Kidney (tissue), 14 donors: ENCODE data around the gene SIGLEC12. TPM values are rescaled to one million over a fixed set of nuclear protein-coding genes. Genes with fewer than 3 reads are reported as not detected.
A peak's percentile ranks its signal among the peaks of the same experiment; 100 is the strongest.

ENCODE experiments used
- DNase-seq, 5 donors: peaks; one replicate each; pipeline ENCODE4 v3.0.0-alpha.2; 2013 to 2020
- FAIRE-seq: peaks from 2 replicates; lab custom pipeline; 2012; peaks lifted over from hg19 to GRCh38; lab: Jason Lieb, UNC
- H3K27ac ChIP-seq, 2 donors: one replicate each; pipeline ENCODE4 v1.7.0; 2013; ENCODE audit warnings: low read depth in 2 of 2, low read length in 2 of 2, inconsistent platforms in 1 of 2
- H3K27me3 ChIP-seq: one replicate; pipeline ENCODE4 v1.7.1; 2013; ENCODE audit warnings: low read length, inconsistent platforms; ENCODE audit not compliant: control insufficient read depth, insufficient read depth
- H3K36me3 ChIP-seq, 3 donors: one replicate each; pipeline versions ENCODE4 v1.7.0 to v1.7.1; 2013; ENCODE audit warnings: low read length in 3 of 3, control low read depth in 1 of 3, inconsistent platforms in 1 of 3; ENCODE audit not compliant: insufficient read depth in 3 of 3, control insufficient read depth in 2 of 3
- H3K4me1 ChIP-seq, 3 donors: one replicate each; pipeline versions ENCODE4 v1.7.0 to v1.7.1; 2013; ENCODE audit warnings: low read length in 3 of 3, inconsistent platforms in 1 of 3, low read depth in 1 of 3; ENCODE audit not compliant: control insufficient read depth in 2 of 3, insufficient read depth in 2 of 3
- H3K4me3 ChIP-seq, 3 donors: one replicate each; pipeline versions ENCODE4 v1.7.0 to v1.8.1; 2013; ENCODE audit warnings: low read length in 3 of 3, control low read depth in 1 of 3, inconsistent platforms in 1 of 3
- H3K9ac ChIP-seq, 3 donors: one replicate each; pipeline versions ENCODE4 v1.7.0 to v1.7.1; 2013; ENCODE audit warnings: low read length in 3 of 3, control low read depth in 1 of 3, inconsistent platforms in 1 of 3
- H3K9me3 ChIP-seq, 3 donors: one replicate each; pipeline versions ENCODE4 v1.7.0 to v1.7.1; 2013; ENCODE audit warnings: low read length in 3 of 3, control low read depth in 1 of 3, inconsistent platforms in 1 of 3; ENCODE audit not compliant: control insufficient read depth in 2 of 3, insufficient read depth in 1 of 3
- CTCF ChIP-seq: IDR thresholded peaks from 3 replicates; pipeline ENCODE4 v1.5.1; 2012; ENCODE audit warnings: mild to moderate bottlenecking, moderate library complexity, borderline replicate concordance; ENCODE audit not compliant: insufficient read depth; ENCODE audit errors: extremely low read depth
- intact Hi-C: fragments of 100-400 bp; cut with DNase I; formaldehyde crosslinking; loops from one replicate; pipeline ENCODE4 v1.11.1; 2022
- polyA plus RNA-seq: library from polyadenylated mRNA; stranded (reverse); fragments of 350-450 nt; fragmentation: Illumina TruSeq; extraction: RNeasy Lipid Tissue Mini Kit (QIAGEN cat#74804); gene quantifications from one replicate; pipeline ENCODE4 v1.2.3, GENCODE V29; 2014; ENCODE audit warnings: low read depth, low replicate concordance; ENCODE audit not compliant: insufficient read depth
- total RNA-seq: library from RNA; stranded (reverse); fragmentation: NEBNext Ultra II Directional; extraction: Animal tissue kit (Norgen Biotek cat#: 25700); gene quantifications from one replicate; pipeline ENCODE4 v1.2.1, GENCODE V29; 2021
- donor health status: control.
- donor health status: control.
- donor health status: control.
- donor health status: control.
- donor health status: control.
- donor health status: DM: yes; HTN: yes; CAD: no.
- donor health status: Normal renal cell carcinoma (clear cell type).

SIGLEC12 gene
- total and polyA plus RNA-seq, 2 donors from 2014 or later, result 0.66 TPM; not detected in 1

GRCh38 chr19:51488491-51488890 is 13.1 kb downstream of the SIGLEC12 start:
- Histone ChIP-seq H3K4me3 (no peak overlapping the region), H3K9ac (no peak overlapping the region), H3K36me3 (no peaks in the 10 kb centered on the region), H3K27ac (no peak overlapping the region), H3K27me3 (no peaks in the 10 kb centered on the region), H3K4me1 (no peaks in the 10 kb centered on the region), H3K9me3 (no peaks in the 10 kb centered on the region)
- intact Hi-C loops, result no loop called here
- no peak for FAIRE-seq
- no peak for DNase-seq
- TF ChIP-seq CTCF, result no peak

GRCh38 chr19:51485960-51486660 is 15.5 kb downstream of the SIGLEC12 start:
- no peaks in the 10 kb centered on the region for H3K9me3 ChIP-seq
- H3K36me3 ChIP-seq, result no peaks in the 10 kb centered on the region
- H3K9ac ChIP-seq, result no peak overlapping the region
- no peak for DNase-seq
- no peak for TF ChIP-seq CTCF
- FAIRE-seq, result no peak
- H3K27me3 ChIP-seq, result no peaks in the 10 kb centered on the region
- H3K27ac ChIP-seq, result no peak overlapping the region
- no peaks in the 10 kb centered on the region for H3K4me1 ChIP-seq
- H3K4me3 ChIP-seq, result no peak overlapping the region
- intact Hi-C loops, result no loop called here

GRCh38 chr19:51480590-51480989 is 21.0 kb downstream of the SIGLEC12 start:
- Histone ChIP-seq H3K4me1 (no peaks in the 10 kb centered on the region), H3K27ac (no peak overlapping the region), H3K36me3 (no peaks in the 10 kb centered on the region), H3K4me3 (no peak overlapping the region), H3K27me3 (no peaks in the 10 kb centered on the region), H3K9ac (no peak overlapping the region), H3K9me3 (peaks cover 0 to 3% (median 0%) of the 10 kb centered on the region in 3 donors)
- DNase-seq (peak in 4 of 5 donors; percentile 53 to 80 (median 70)), FAIRE-seq (no peak)
- no peak for TF ChIP-seq CTCF
- intact Hi-C loops, result no loop called here
